Esophagus (tissue), 2 donors: ENCODE results near the gene RDH16. TPM values are rescaled to one million over a fixed set of nuclear protein-coding genes. Genes with fewer than 3 reads are reported as not detected.
A peak's percentile ranks its signal among the peaks of the same experiment; 100 is the strongest.
"Not testable (repeated sequence)": the region's sequence is repeated elsewhere in the genome, so short reads cannot be mapped to it uniquely, and the experiment has no call there.

Experiments used
- H3K27ac ChIP-seq, 2 donors: one replicate each; pipeline ENCODE4 v1.5.1; 2013; ENCODE audit warnings: low read depth in 2 of 2, mild to moderate bottlenecking in 2 of 2, inconsistent platforms in 1 of 2, low read length in 1 of 2, moderate library complexity in 1 of 2
- H3K27me3 ChIP-seq, 2 donors: one replicate each; pipeline ENCODE4 v1.6.1; 2013; ENCODE audit warnings: low read length in 2 of 2, control low read depth in 1 of 2, mild to moderate bottlenecking in 1 of 2; ENCODE audit not compliant: insufficient read depth in 2 of 2, control insufficient read depth in 1 of 2
- H3K36me3 ChIP-seq, 2 donors: one replicate each; pipeline ENCODE4 v1.6.1; 2013; ENCODE audit warnings: low read length in 1 of 2; ENCODE audit not compliant: control insufficient read depth in 2 of 2, insufficient read depth in 2 of 2
- H3K4me1 ChIP-seq, 2 donors: one replicate each; pipeline ENCODE4 v1.6.1; 2013; ENCODE audit warnings: low read length in 1 of 2; ENCODE audit not compliant: control insufficient read depth in 2 of 2, insufficient read depth in 2 of 2
- H3K4me3 ChIP-seq, 2 donors: one replicate each; pipeline ENCODE4 v1.5.1; 2013; ENCODE audit warnings: low read length in 2 of 2, mild to moderate bottlenecking in 2 of 2, low read depth in 1 of 2, moderate library complexity in 1 of 2
- H3K9me3 ChIP-seq, 2 donors: one replicate each; pipeline ENCODE4 v1.6.1; 2013; ENCODE audit warnings: mild to moderate bottlenecking in 2 of 2, low read depth in 1 of 2, low read length in 1 of 2, moderate library complexity in 1 of 2; ENCODE audit not compliant: control insufficient read depth in 2 of 2, insufficient read depth in 1 of 2
- WGBS, 2 donors: extraction: QIAGEN DNeasy Blood & Tissue Kit; methylation state at CpG; one replicate each; pipeline ENCODE4 v1.1.7; 2013; 5-methylcytosine and 5-hydroxymethylcytosine counted together
- polyA plus RNA-seq, 2 donors: library from polyadenylated mRNA; stranded (reverse); fragments of 200-250 nt; gene quantifications; one replicate each; pipeline ENCODE4 v1.2.3, GENCODE V29; 2013
- donor health status: healthy with polysubstance abuse.
- donor health status: Bipolar disorder and iron deficiency.

The RDH16 gene
- polyA plus RNA-seq, 2 donors: 0.62 to 0.69 TPM

DNA sequence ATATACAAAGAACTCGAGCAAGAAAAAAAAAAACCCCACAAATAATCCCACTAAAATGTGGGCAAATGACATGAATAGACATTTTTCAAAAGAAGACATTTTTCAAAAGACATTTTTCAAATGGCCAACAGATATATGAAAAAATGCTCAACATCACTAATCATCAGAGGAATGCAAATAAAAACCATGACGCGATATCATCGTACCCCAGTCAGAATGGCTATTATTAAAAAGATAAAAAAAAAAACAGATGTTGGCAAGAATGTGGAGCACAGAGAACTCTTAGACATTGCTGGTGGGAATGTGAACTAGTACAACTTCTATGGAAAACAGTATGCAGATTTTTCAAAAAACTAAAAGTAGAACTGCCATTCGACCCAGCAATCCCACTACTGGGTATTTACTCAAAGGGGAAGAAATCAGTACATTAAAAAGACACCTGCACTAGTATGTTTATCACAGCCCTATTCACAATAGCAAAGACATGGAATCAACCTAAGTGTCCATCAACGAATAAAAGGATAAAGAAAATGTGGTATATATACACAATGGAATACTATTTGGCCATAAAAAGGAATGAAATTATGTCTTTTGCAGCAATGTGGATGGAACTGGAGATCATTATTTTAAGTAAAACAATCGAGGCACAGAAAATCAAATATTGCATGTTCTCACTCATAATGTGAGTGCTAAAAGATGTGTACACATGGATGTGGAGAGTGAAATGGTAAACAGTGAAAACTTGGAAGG, 32.6 kb upstream of the RDH16 start:
- Histone ChIP-seq H3K4me1 (peaks cover 0 to 12% of the 10 kb centered on the region in 2 donors), H3K4me3 (no peak overlapping the region), H3K36me3 (peaks cover 0 to 2% of the 10 kb centered on the region in 2 donors), H3K27me3 (no peaks in the 10 kb centered on the region), H3K27ac (no peak overlapping the region), H3K9me3 (no peaks in the 10 kb centered on the region)
- WGBS, 2 donors: 78% methylated on average over 7 of the region's 7 CpGs

DNA sequence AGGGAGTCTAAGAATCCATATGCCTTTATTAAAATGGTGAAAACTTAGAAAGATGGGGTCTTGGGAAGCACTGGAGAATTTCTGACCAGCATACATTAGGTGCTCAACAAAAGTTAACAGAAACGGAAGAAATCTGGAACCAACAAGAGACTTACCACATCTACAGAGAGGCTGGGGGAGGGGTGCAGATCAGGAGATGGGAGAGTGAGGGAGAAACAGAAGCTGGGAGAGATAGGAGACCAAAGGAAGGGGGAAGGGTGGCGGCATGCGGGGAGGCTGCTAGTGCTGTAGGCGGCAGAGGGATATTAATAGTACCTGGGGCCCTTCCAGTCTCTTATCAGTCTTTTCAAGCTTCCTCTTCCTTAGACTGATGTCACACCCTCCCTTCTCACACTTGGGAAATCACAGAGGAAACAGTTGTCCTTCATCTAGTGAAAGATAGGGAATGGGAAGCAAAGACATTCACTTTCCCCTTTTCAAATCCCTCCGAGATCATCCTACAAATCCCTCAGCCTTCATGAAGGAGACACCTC, 30.9 kb upstream of the RDH16 start:
- Histone ChIP-seq H3K4me1 (peaks cover 0 to 12% of the 10 kb centered on the region in 2 donors), H3K4me3 (no peak overlapping the region), H3K9me3 (no peaks in the 10 kb centered on the region), H3K27me3 (no peaks in the 10 kb centered on the region), H3K27ac (no peak overlapping the region), H3K36me3 (peaks cover 0 to 2% of the 10 kb centered on the region in 2 donors)
- WGBS, 2 donors: 57 to 70% methylated on average over 5 of the region's 5 CpGs

DNA sequence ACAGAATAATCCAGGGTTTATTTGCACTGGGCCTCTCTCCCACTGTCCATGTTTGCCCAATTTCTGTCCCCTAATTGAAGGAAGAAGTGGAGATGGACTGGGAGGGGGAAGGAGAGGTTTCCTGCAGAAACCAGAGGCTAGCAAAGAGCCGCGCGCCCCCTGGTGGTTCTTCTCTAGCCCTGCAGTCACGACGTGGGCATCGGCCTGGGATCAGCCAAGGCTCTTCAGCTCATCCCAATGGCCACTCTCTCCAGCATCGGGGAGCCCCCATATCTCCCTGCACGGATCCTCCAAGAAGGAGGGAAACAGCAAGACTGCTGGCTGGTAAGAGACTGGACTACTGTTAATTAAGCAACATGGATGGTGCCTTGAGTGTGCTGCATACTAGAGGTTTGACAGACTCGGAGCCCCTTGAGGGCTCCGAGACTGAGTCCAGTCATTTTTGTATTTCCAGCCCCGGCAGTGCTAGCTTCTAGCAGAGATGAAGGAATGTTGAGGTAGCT, 30.2 kb upstream of the RDH16 start:
- H3K4me3 ChIP-seq: no peak overlapping the region
- peaks cover 0 to 12% of the 10 kb centered on the region in 2 donors for H3K4me1 ChIP-seq
- no peaks in the 10 kb centered on the region for H3K9me3 ChIP-seq
- H3K27ac ChIP-seq: no peak overlapping the region
- 23 to 26% methylated on average over 11 of the region's 11 CpGs for WGBS, 2 donors
- no peaks in the 10 kb centered on the region for H3K27me3 ChIP-seq
- H3K36me3 ChIP-seq: peaks cover 0 to 2% of the 10 kb centered on the region in 2 donors

DNA sequence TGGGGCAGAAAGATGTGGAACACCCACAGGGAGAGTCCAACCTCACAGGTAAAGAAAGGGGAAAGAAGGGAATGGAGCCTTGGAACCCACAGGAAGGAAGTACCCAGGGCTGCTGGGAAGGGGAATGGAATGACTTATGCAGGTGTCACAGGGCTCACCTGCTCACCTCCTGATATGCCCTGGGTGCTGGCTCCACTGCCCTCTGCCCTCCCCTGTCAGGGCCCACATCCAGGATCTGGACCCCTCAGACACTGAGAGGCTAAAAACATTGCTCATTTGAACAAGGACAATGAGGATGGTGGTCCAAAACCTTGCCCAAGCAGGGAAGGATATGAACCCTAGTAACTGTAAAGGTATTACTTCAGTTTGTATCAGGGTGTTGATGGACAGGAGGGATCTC, 29.6 kb upstream of the RDH16 start:
- no peak overlapping the region for H3K27ac ChIP-seq
- H3K4me3 ChIP-seq: no peak overlapping the region
- no peaks in the 10 kb centered on the region for H3K27me3 ChIP-seq
- H3K9me3 ChIP-seq: no peaks in the 10 kb centered on the region
- H3K36me3 ChIP-seq: peaks cover 0 to 2% of the 10 kb centered on the region in 2 donors
- peaks cover 0 to 12% of the 10 kb centered on the region in 2 donors for H3K4me1 ChIP-seq

DNA sequence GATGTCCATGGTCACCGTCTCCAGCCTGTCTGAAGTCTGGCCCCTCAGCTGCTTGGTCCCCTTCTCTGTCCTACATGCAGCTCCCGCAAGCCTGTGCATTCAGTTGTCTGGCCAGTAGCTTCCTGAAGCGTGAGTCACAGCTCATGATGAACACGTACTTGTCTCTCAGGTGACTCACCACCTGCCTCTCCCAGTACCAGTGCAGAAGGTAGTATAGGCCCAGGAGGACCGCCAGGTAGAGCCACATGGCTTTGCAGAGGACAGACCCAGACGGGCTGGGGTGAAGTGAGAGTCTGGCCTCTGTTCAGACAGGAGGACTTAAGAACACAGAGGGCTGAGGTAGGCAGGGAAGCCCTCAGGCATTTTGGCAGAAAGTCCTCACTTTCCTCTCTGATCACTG, 28.3 kb upstream of the RDH16 start:
- peak overlapping the region; percentile 68 to 74 for H3K27ac ChIP-seq
- 39 to 40% methylated on average over 5 of the region's 6 CpGs for WGBS, 2 donors
- not testable (repeated sequence) for H3K4me3 ChIP-seq, H3K4me1 ChIP-seq, H3K36me3 ChIP-seq, H3K9me3 ChIP-seq, H3K27me3 ChIP-seq

DNA sequence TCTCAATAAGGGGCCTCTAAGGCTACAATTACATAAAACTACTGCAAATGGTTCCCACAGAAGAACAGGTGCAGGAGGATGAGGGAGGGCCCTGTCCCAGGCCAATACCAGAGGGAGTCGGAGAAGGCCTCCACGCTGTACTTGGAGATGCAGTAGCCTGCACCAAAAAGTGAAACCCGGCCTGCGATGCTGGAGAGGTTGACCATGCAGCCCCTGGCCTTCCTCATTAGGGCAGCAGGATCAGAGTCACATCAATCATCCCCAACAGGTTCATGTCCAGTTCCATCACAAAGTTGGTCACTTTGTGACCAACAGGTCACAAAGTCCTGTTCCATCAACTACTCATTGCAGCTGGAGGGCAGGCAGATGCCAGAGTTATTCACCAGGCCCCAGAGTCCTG, 26.0 kb upstream of the RDH16 start:
- Histone ChIP-seq H3K9me3 (no peaks in the 10 kb centered on the region), H3K27me3 (no peaks in the 10 kb centered on the region), H3K4me1 (peaks cover 0 to 13% of the 10 kb centered on the region in 2 donors), H3K4me3 (no peak overlapping the region), H3K27ac (no peak overlapping the region), H3K36me3 (no peaks in the 10 kb centered on the region)
- WGBS, 2 donors: 73 to 85% methylated on average over 4 of the region's 4 CpGs

DNA sequence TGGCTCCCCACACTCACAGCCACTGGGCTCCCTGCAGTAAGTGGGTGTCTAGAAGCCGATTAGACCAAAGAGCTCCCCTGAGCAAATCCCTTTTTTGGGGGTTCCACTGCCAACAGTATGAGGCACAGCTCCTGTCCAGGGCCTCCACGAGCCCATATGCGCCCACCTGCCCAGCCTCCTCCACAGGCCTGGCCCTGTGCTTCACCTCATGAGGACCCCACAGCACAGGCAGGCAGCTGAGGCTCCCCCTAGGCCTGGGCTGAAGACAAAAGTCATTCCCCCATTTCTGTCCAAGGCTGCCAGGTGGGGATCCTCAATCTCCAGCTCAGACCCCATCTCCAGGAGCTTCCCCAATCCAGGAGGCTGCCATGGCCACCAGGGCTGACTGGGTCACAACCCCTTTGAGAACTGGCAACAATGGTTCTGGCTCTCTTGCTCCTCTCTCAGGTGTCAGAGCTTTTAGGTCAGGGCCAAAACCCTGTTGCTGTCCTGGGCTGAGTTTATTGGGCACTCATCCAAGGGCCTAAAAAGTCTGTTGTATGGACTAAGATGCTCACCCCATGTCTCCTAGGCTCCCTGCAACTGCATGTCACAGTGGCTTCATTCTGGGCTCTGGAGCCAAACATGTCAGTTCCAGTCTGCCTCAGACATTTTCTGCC, 25.3 kb upstream of the RDH16 start:
- H3K27me3 ChIP-seq, H3K4me3 ChIP-seq, H3K27ac ChIP-seq, H3K36me3 ChIP-seq, H3K9me3 ChIP-seq: not testable (repeated sequence)
- WGBS, 2 donors: 89 to 91% methylated on average over 2 to 3 of the region's 3 CpGs
- H3K4me1 ChIP-seq: peaks cover 0 to 13% of the 10 kb centered on the region in 2 donors

DNA sequence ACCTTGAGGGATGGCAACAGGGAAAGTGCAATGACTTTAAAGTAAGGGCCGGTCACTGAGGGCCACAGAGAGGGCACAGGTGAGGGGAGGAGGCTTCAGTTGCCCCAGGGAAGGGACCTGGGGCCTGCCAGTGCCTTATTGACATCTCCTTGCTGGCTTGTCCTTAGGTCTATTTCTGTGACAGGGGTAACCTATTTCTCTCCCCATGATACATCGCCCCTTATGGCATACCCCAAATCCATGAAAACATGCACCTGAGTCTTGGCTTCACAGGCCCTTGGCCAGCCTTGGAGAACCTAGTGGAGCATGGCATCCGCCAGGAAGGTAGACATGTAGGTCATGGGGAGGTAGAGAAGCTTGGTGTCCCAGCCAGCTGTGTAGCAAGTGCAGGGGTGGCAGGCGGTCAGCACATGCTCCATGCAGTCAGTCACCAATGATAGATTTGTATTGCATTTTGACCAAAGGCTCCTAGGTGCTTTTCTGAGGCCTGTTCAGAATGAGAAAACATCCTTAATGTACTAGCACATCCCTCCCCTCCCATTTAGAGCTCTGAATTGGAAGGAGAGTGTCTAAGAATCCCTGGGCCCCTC, 23.6 kb upstream of the RDH16 start:
- Histone ChIP-seq H3K4me1 (peaks cover 0 to 7% of the 10 kb centered on the region in 2 donors), H3K27ac (peak overlapping the region in 1 of 2 donors; percentile 61), H3K4me3 (no peak overlapping the region), H3K9me3 (no peaks in the 10 kb centered on the region), H3K36me3 (no peaks in the 10 kb centered on the region), H3K27me3 (no peaks in the 10 kb centered on the region)
- WGBS, 2 donors: 95 to 98% methylated on average over 4 of the region's 4 CpGs

DNA sequence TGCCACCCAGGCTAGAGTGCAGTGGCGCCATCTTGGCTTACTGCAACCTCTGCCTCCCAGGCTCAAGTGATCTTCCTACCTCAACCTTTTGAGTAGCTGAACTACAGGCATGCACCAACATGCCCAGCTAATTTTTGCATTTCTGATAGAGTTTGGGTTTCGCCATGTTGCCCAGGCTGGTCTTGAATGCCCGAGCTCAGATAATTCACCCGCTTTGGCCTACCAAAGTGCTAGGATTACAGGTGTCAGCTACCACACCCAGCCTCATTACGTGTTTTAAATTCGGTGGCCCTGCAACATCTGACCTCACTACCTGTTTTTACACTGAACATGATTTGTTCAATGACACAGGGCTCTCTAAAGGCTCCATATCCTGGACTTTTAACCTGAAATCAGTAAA, 22.9 kb upstream of the RDH16 start:
- Histone ChIP-seq H3K4me1 (peaks cover 0 to 7% of the 10 kb centered on the region in 2 donors), H3K27ac (peak overlapping the region in 1 of 2 donors; percentile 13), H3K27me3 (no peaks in the 10 kb centered on the region), H3K9me3 (no peaks in the 10 kb centered on the region), H3K36me3 (no peaks in the 10 kb centered on the region), H3K4me3 (no peak overlapping the region)
- 68 to 71% methylated on average over 6 of the region's 6 CpGs for WGBS, 2 donors
